H1 (cell line): ENCODE measurements around the gene TMEM14C. TPM values are rescaled to one million over a fixed set of nuclear protein-coding genes. Genes with fewer than 3 reads are reported as not detected.

Experiments
- CTCF ChIA-PET: fragments of 300-600 bp; sonication (Branson Sonifier 250); formaldehyde crosslinking; loops from one replicate; lab custom pipeline; 2021; ENCODE audit not compliant: partially characterized antibody; lab: Charles Lee
- POLR2A ChIA-PET: fragments of 300-600 bp; sonication (Branson Sonifier 250); formaldehyde crosslinking; loops from one replicate; lab custom pipeline; 2021; ENCODE audit warnings: inconsistent platforms; ENCODE audit not compliant: partially characterized antibody; lab: Charles Lee
- DNase-seq, 2 experiments: peaks; one replicate each; pipeline versions ENCODE4 v3.0.0 to v3.0.0-alpha.2; 2010 to 2022; ENCODE audit warnings: low spot score in 2 of 2, low read depth in 1 of 2, mixed read lengths in 1 of 2
- FAIRE-seq: peaks from 2 replicates; lab custom pipeline; 2011; peaks lifted over from hg19 to GRCh38; lab: Jason Lieb, UNC
- H2AFZ ChIP-seq: 2 replicates; pipeline ENCODE4 v1.8.1; 2012; ENCODE audit warnings: low read length, inconsistent platforms
- H2AK5ac ChIP-seq: 2 replicates; pipeline ENCODE4 v1.6.1; 2013; ENCODE audit warnings: low read depth, low read length
- H2BK120ac ChIP-seq: replicated peaks from 2 replicates; pipeline ENCODE3; 2013; ENCODE audit warnings: low read depth, low read length, inconsistent platforms
- H2BK12ac ChIP-seq: 2 replicates; pipeline ENCODE4 v1.6.1; 2013; ENCODE audit warnings: low read depth, low read length
- H2BK15ac ChIP-seq: 2 replicates; pipeline ENCODE4 v1.6.1; 2013; ENCODE audit warnings: low read length
- H2BK20ac ChIP-seq: 2 replicates; pipeline ENCODE4 v1.6.1; 2013; ENCODE audit warnings: low read length
- H2BK5ac ChIP-seq: 2 replicates; pipeline ENCODE4 v1.6.1; 2013; ENCODE audit warnings: low read depth, low read length
- H3K14ac ChIP-seq: 2 replicates; pipeline ENCODE4 v1.6.1; 2013; ENCODE audit warnings: inconsistent platforms; ENCODE audit not compliant: insufficient read length
- H3K18ac ChIP-seq: 2 replicates; pipeline ENCODE4 v1.6.1; 2013; ENCODE audit warnings: low read length; ENCODE audit errors: extremely low read depth
- H3K23ac ChIP-seq: 2 replicates; pipeline ENCODE4 v1.6.1; 2013; ENCODE audit warnings: inconsistent platforms; ENCODE audit not compliant: insufficient read length
- H3K23me2 ChIP-seq: 2 replicates; pipeline ENCODE4 v1.6.1; 2013; ENCODE audit warnings: low read depth, low read length
- H3K27ac ChIP-seq: 2 replicates; pipeline ENCODE4 v1.6.1; 2011; ENCODE audit warnings: low read depth, low read length, inconsistent platforms
- H3K27me3 ChIP-seq, 4 experiments: replicated peaks in 1 of 4; 1 replicate in 1 of 4; 2 replicates in 3 of 4; pipeline versions ENCODE4 v1.6.1 to v1.8.1; 2011 to 2013; ENCODE audit warnings: low read length in 3 of 4, mild to moderate bottlenecking in 3 of 4, inconsistent platforms in 2 of 4, mixed read lengths in 2 of 4, moderate library complexity in 1 of 4; ENCODE audit not compliant: control insufficient read depth in 3 of 4, insufficient read depth in 3 of 4; ENCODE audit errors: extremely low read depth in 1 of 4
- H3K36me3 ChIP-seq, 4 experiments: 2 replicates each; pipeline versions ENCODE4 v1.6.1 to v1.8.1; 2011 to 2013; ENCODE audit warnings: mild to moderate bottlenecking in 4 of 4, low read length in 3 of 4, moderate library complexity in 2 of 4, control low read depth in 1 of 4, inconsistent platforms in 1 of 4; ENCODE audit not compliant: insufficient read depth in 4 of 4, control insufficient read depth in 2 of 4
- H3K4ac ChIP-seq: replicated peaks from 2 replicates; pipeline ENCODE3; 2013; ENCODE audit warnings: low read length, low read depth, mixed read lengths, inconsistent platforms; ENCODE audit not compliant: insufficient read length
- H3K4me1 ChIP-seq, 4 experiments: replicated peaks in 1 of 4; 1 replicate in 1 of 4; 2 replicates in 3 of 4; pipeline versions ENCODE4 v1.6.1 to v1.8.1; 2011 to 2013; ENCODE audit warnings: low read length in 3 of 4, inconsistent platforms in 2 of 4, mixed read lengths in 1 of 4; ENCODE audit not compliant: insufficient read depth in 4 of 4, control insufficient read depth in 3 of 4
- H3K4me2 ChIP-seq, 2 experiments: 2 replicates each; pipeline versions ENCODE4 v1.6.1 to v1.8.1; 2011 to 2013; ENCODE audit warnings: low read depth in 2 of 2, low read length in 2 of 2, control low read depth in 1 of 2, inconsistent platforms in 1 of 2, mild to moderate bottlenecking in 1 of 2; ENCODE audit not compliant: insufficient read depth in 1 of 2
- H3K4me3 ChIP-seq, 4 experiments: fragments of 200-600, 300-600 bp in 1 of 4; sonication (generic), shearing (Covaris generic), sonication (Bioruptor Twin) in 1 of 4; 2 replicates each; pipeline versions ENCODE4 v1.5.1 to v1.8.1; 2011 to 2016; ENCODE audit warnings: low read length in 4 of 4, low read depth in 3 of 4, control low read depth in 2 of 4, inconsistent platforms in 2 of 4, mild to moderate bottlenecking in 2 of 4, mixed read lengths in 1 of 4, moderate library complexity in 1 of 4; ENCODE audit not compliant: insufficient read depth in 2 of 4; ENCODE audit errors: extremely low read depth in 1 of 4
- H3K56ac ChIP-seq: replicated peaks from 2 replicates; pipeline ENCODE3; 2013; ENCODE audit warnings: low read depth, mild to moderate bottlenecking, mixed read lengths, low read length, inconsistent platforms; ENCODE audit not compliant: insufficient read length
- H3K79me1 ChIP-seq: 2 replicates; pipeline ENCODE4 v1.6.1; 2013; ENCODE audit warnings: low read depth, low read length, control low read depth
- H3K79me2 ChIP-seq, 2 experiments: 2 replicates each; pipeline versions ENCODE4 v1.6.1 to v1.8.1; 2012 to 2013; ENCODE audit warnings: low read length in 2 of 2, mild to moderate bottlenecking in 2 of 2, inconsistent platforms in 1 of 2; ENCODE audit not compliant: insufficient read depth in 2 of 2, control insufficient read depth in 1 of 2
- H3K9ac ChIP-seq, 4 experiments: replicated peaks in 1 of 4; 1 replicate in 1 of 4; 2 replicates in 3 of 4; pipeline versions ENCODE4 v1.6.1 to v1.8.1; 2011 to 2013; ENCODE audit warnings: low read depth in 3 of 4, low read length in 3 of 4, control low read depth in 2 of 4, mild to moderate bottlenecking in 2 of 4, moderate library complexity in 2 of 4, inconsistent platforms in 1 of 4; ENCODE audit errors: extremely low read depth in 1 of 4
- H3K9me3 ChIP-seq, 2 experiments: 2 replicates each; pipeline versions ENCODE4 v1.6.1 to v1.8.1; 2012 to 2013; ENCODE audit warnings: mild to moderate bottlenecking in 2 of 2, moderate library complexity in 2 of 2, control low read depth in 1 of 2, inconsistent platforms in 1 of 2, low read depth in 1 of 2, low read length in 1 of 2, mixed read lengths in 1 of 2; ENCODE audit not compliant: insufficient read depth in 2 of 2
- H4K20me1 ChIP-seq, 2 experiments: replicated peaks in 1 of 2; 2 replicates each; pipeline versions ENCODE3 to v1.8.1; 2011 to 2013; ENCODE audit warnings: inconsistent platforms in 2 of 2, low read length in 2 of 2, mild to moderate bottlenecking in 1 of 2; ENCODE audit not compliant: insufficient read depth in 2 of 2, control insufficient read depth in 1 of 2
- H4K5ac ChIP-seq: 2 replicates; pipeline ENCODE4 v1.6.1; 2013; ENCODE audit warnings: low read length, low read depth, mixed read lengths, inconsistent platforms; ENCODE audit not compliant: insufficient read length
- H4K8ac ChIP-seq: 2 replicates; pipeline ENCODE4 v1.8.0; 2013; ENCODE audit warnings: mild to moderate bottlenecking, moderate library complexity, low read length, inconsistent platforms; ENCODE audit not compliant: insufficient read depth; ENCODE audit errors: extremely low read depth
- H4K91ac ChIP-seq: replicated peaks from 2 replicates; pipeline ENCODE3; 2013; ENCODE audit warnings: low read length, mixed read lengths, inconsistent platforms; ENCODE audit not compliant: insufficient read length
- CEBPB ChIP-seq: IDR thresholded peaks from 2 replicates; pipeline ENCODE4 v1.6.1; 2012; ENCODE audit warnings: low read depth, low read length
- FOSL1 ChIP-seq: IDR thresholded peaks from 2 replicates; pipeline ENCODE4 v1.6.1; 2011; ENCODE audit warnings: mild to moderate bottlenecking, low read depth, low read length, moderate library complexity; ENCODE audit not compliant: insufficient read depth
- KDM4A ChIP-seq: IDR thresholded peaks from one replicate; pipeline ENCODE4 v1.7.1; 2012; ENCODE audit warnings: low read depth, mild to moderate bottlenecking, moderate library complexity, low read length, inconsistent platforms; ENCODE audit not compliant: severe bottlenecking
- RFX5 ChIP-seq: IDR thresholded peaks from 2 replicates; pipeline ENCODE4 v1.6.1; 2011; ENCODE audit warnings: low read depth, low read length, improper control_type of control experiment, borderline replicate concordance
- SAP30 ChIP-seq: fragments of 300-600 bp; sonication (generic); IDR thresholded peaks from 2 replicates; pipeline ENCODE4 v1.7.1; 2012; ENCODE audit warnings: low read length, moderate library complexity, mild to moderate bottlenecking, inconsistent platforms; ENCODE audit not compliant: insufficient read depth, insufficient replicate concordance
- YY1 ChIP-seq: IDR thresholded peaks from 2 replicates; pipeline ENCODE4 v1.6.1; 2011; ENCODE audit warnings: low read depth, mild to moderate bottlenecking, low read length
- WGBS, 2 experiments: shearing (Covaris generic) in 1 of 2; methylation state at CpG; one replicate each; pipeline versions ENCODE4 v1.1.6 to v1.1.7; 2013 to 2015; ENCODE audit warnings: low lambda C conversion rate in 2 of 2, mixed read lengths in 2 of 2, inconsistent platforms in 1 of 2, low coverage in 1 of 2, missing lambda C conversion rate in 1 of 2; ENCODE audit not compliant: insufficient replicate concordance in 2 of 2, insufficient coverage in 1 of 2, insufficient read length in 1 of 2; ENCODE audit errors: extremely low coverage in 1 of 2, missing lambda C conversion rate in 1 of 2; 5-methylcytosine and 5-hydroxymethylcytosine counted together
- polyA plus RNA-seq, 7 experiments: library from polyadenylated mRNA; depleted of rRNA in 3 of 7; stranded (reverse) in 5 of 7; unstranded in 2 of 7; fragments of >200 nt in 5 of 7; fragments of 200-250 nt in 2 of 7; gene quantifications; 1 replicate in 5 of 7; 2 replicates in 1 of 7; 4 replicates in 1 of 7; pipeline versions ENCODE4 v1.2.1 to v1.2.3, GENCODE V29; 2011 to 2013; ENCODE audit warnings: missing spikeins in 2 of 7, mixed read lengths in 2 of 7
- total RNA-seq: library from RNA; stranded (reverse); fragmentation: NEBNext Ultra II Directional; extraction: Animal tissue kit (Norgen Biotek cat#: 25700); gene quantifications from 2 replicates; pipeline ENCODE4 v1.2.1, GENCODE V29; 2021

The TMEM14C gene
- total and polyA plus RNA-seq, 2 of the 8 experiments (the other 6 are each of a cell fraction or from before 2014, with no cell fraction given): 116 to 157 TPM

DNA sequence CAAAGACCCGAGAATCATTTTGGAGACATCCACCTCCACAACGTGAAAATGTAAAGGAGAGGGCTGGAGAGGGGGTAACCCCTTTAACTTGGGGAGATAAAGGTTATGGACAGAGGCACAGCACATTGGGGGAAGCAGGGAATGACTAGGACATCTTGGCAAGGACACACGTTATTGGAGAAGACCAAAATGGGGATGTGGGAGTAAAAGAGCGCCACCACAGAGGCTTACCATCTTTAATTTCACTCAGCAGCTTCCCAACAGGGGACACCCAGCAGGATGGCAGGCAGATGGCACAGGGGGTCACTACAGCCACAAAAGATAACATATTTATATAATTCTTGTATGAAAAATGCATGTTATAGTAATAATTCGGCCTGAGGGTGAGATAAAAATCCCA, 38.3 kb upstream of the TMEM14C start:
- H2BK5ac ChIP-seq: no peak overlapping the region
- H2BK120ac ChIP-seq: no peak overlapping the region
- no peak overlapping the region for H3K4me2 ChIP-seq
- no peak overlapping the region for H2BK15ac ChIP-seq
- FAIRE-seq (no peak), DNase-seq (no peak)
- no peak overlapping the region for H3K27ac ChIP-seq
- no peaks in the 10 kb centered on the region for H3K79me2 ChIP-seq
- CTCF ChIA-PET: interaction anchor here (2.2 kb wide), 1 partner anchor 174 kb away, joined by 6 read pairs; no protein-coding TSS in a partner anchor
- 85% methylated on average over 5 of the region's 5 CpGs; no CpG with 5 or more reads in 1 of the 2 experiments for WGBS, 2 experiments
- no peak overlapping the region for H3K9ac ChIP-seq
- no peak overlapping the region for H4K5ac ChIP-seq
- H3K23me2 ChIP-seq: no peaks in the 10 kb centered on the region
- H3K18ac ChIP-seq: no peak overlapping the region
- no peak overlapping the region for H2AFZ ChIP-seq
- no peak overlapping the region for H3K14ac ChIP-seq
- H3K56ac ChIP-seq: no peak overlapping the region
- no peak overlapping the region for H2AK5ac ChIP-seq
- no peak overlapping the region for H3K4me3 ChIP-seq
- H2BK20ac ChIP-seq: no peak overlapping the region
- POLR2A ChIA-PET: interaction anchor here (1.1 kb wide), 1 partner anchor 10 kb away, joined by 3 read pairs; the partner anchor contains the start of genes C6orf52 and PAK1IP1
- H3K9me3 ChIP-seq: no peaks in the 10 kb centered on the region
- H4K91ac ChIP-seq: no peak overlapping the region
- TF ChIP-seq YY1: no peak
- TF ChIP-seq CEBPB: no peak
- TF ChIP-seq RFX5: no peak
- TF ChIP-seq SAP30: no peak
- no peak for TF ChIP-seq FOSL1
- no peak for TF ChIP-seq KDM4A
- no peak overlapping the region for H4K8ac ChIP-seq
- no peak overlapping the region for H3K4ac ChIP-seq
- H3K4me1 ChIP-seq: peaks cover 0 to 9% (median 0%) of the 10 kb centered on the region in 4 experiments; a peak in 1 of 7 replicates
- no peak overlapping the region for H3K23ac ChIP-seq
- no peak overlapping the region for H2BK12ac ChIP-seq
- H4K20me1 ChIP-seq: no peaks in the 10 kb centered on the region
- no peaks in the 10 kb centered on the region for H3K36me3 ChIP-seq
- H3K27me3 ChIP-seq: no peaks in the 10 kb centered on the region
- H3K79me1 ChIP-seq: no peaks in the 10 kb centered on the region
